ENCODE data around the gene FADS2. TPM values are rescaled to one million over a fixed set of nuclear protein-coding genes. Genes with fewer than 3 reads are reported as not detected.

FADS2 gene
- total RNA-seq, 2 donors from 2014 or later = 5.1 to 10.2 TPM

DNA sequence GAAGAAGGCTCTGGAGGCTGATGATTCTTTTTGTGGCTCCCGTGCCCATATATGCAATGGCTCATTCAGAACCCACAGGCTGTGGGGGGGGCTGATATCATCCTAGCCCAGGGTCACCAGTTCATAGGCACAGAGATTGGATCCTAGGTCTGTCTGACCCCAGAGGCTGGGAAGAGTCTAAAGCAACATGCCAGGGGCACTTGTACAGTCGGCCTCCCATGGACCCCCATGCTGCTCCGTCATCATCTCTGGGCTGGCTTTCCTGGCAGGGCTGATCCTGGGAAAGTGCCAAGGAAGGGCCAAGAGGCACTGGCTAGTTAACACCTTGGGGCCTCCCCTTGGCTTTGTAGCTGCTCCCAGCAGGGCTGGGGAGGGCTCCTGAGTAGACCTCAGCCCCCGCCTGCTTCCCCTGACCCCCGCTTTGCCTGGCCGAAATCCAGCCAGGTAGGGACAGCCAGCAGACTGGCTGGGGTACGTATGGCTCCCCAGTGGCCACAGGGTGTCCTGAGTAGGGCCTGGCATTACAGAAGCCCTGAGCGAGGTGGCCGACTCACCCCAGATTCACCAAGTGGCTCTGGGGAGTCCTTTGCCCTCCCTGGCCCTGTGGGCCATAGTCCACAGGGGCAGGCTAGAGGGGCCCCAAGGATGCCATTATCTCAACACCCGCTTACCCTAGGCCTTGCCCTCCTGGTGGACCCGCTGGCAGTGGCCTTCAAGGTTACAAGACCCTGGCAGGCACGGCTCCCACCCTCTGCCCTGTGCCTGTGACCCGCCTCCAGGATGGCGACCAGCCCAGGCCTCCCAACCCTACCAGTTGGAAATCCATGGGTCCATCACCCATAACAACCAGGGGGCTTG, 40.7 kb downstream of the FADS2 start:
- H3K27ac ChIP-seq = no peak overlapping the region
- H3K4me3 ChIP-seq = no peak overlapping the region
- TF ChIP-seq, protein P1, sequence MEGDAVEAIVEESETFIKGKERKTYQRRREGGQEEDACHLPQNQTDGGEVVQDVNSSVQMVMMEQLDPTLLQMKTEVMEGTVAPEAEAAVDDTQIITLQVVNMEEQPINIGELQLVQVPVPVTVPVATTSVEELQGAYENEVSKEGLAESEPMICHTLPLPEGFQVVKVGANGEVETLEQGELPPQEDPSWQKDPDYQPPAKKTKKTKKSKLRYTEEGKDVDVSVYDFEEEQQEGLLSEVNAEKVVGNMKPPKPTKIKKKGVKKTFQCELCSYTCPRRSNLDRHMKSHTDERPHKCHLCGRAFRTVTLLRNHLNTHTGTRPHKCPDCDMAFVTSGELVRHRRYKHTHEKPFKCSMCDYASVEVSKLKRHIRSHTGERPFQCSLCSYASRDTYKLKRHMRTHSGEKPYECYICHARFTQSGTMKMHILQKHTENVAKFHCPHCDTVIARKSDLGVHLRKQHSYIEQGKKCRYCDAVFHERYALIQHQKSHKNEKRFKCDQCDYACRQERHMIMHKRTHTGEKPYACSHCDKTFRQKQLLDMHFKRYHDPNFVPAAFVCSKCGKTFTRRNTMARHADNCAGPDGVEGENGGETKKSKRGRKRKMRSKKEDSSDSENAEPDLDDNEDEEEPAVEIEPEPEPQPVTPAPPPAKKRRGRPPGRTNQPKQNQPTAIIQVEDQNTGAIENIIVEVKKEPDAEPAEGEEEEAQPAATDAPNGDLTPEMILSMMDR (IDR thresholded peaks at IDR 0.05) = no peak
- no peak for DNase-seq (ENCODE audit: low spot score)
- no peaks in the 10 kb centered on the region for H3K9me3 ChIP-seq
- H3K4me1 ChIP-seq = peaks cover 0 to 29% of the 10 kb centered on the region in 2 donors
- no peaks in the 10 kb centered on the region for H3K36me3 ChIP-seq
- H3K27me3 ChIP-seq = no peaks in the 10 kb centered on the region

DNA sequence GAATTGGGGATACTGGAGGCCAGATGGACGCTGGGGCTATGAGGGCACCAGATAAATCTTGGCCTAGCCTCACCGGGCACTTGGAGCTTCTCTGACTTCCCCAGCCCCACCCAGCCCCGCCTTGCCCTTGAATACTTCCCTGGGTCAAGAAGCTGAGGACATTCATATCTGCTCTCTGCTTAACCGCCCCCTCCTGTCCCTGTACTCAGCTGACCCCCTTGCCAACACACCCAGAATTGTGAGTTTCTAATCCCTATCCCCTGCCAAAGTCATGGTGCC, 41.3 kb downstream of the FADS2 start:
- peaks cover 0 to 34% of the 10 kb centered on the region in 2 donors for H3K4me1 ChIP-seq
- TF ChIP-seq, protein P1 (IDR thresholded peaks at IDR 0.05) = no peak
- no peaks in the 10 kb centered on the region for H3K27me3 ChIP-seq
- no peak for DNase-seq (ENCODE audit: low spot score)
- no peaks in the 10 kb centered on the region for H3K36me3 ChIP-seq
- H3K4me3 ChIP-seq = no peak overlapping the region
- no peaks in the 10 kb centered on the region for H3K9me3 ChIP-seq
- peak overlapping the region in 1 of 2 donors; percentile 9 for H3K27ac ChIP-seq

DNA sequence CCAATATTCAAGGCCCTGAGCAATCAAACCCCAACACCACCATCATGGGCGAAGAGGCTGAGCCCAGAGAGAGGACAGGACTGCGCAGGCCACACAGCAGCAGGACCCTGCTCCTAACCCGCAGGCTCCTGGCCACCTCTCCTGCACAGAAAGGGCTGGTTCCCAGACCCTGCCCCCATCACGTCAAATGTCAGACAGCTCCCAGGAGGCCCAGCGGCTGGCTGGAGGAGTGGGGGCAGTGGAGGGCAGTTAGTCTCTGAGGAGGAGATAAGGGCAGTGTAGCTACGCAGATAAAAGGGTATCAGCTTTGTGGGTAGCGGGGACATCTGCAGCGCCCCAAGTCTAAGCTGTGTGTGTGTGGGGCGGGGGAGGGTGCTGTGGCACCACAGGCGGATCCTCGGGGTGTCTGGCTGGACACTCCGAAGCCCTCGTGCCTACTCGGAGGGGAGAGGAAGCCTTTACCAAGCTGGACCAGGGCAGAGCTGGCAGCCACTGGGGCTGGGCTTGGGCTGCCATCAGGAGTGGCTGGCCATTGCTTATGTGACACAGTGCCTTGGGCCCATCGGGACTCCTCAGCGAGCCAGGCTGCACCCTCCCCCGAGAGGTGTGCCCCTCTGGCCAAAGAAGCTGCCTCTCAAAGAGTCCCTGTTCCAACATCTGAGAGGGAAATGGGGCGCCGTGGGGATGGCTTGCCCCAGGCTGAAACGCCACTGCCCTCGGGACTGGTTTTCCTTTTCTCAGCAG, 41.8 kb downstream of the FADS2 start:
- Histone ChIP-seq H3K4me3 (no peak overlapping the region), H3K4me1 (peaks cover 0 to 39% of the 10 kb centered on the region in 2 donors), H3K9me3 (no peaks in the 10 kb centered on the region), H3K27me3 (no peaks in the 10 kb centered on the region), H3K36me3 (no peaks in the 10 kb centered on the region), H3K27ac (peak overlapping the region in 1 of 2 donors; percentile 9)
- no peak for DNase-seq (ENCODE audit: low spot score)
- TF ChIP-seq, protein P1 (IDR thresholded peaks at IDR 0.05) = no peak

DNA sequence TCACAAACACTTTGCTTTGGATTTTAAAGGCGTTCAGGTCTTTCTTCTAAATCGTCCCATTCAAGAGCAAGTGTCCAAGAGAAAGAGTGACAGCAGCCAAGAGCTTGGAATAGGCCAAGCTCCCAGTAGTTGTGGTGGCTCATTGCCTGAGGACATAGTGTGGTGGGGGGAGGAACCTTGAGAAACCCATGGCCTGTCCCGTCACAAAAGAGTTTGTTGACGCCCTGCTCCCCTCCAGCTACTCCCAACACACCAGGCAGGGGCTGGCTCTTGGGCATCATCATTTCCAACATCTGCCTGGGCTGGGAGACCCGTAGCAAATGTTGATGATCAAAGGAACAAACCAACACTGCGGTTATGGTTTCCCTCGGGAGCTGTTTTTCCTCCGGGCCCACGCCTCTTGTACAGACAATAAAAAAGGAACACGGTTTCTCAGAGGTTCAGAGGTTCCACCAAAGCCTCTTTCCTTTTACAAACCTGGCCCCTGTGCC, 42.5 kb downstream of the FADS2 start:
- TF ChIP-seq, protein P1 (IDR thresholded peaks at IDR 0.05) = no peak
- DNase-seq (ENCODE audit: low spot score) = no peak
- no peak overlapping the region for H3K4me3 ChIP-seq
- H3K27me3 ChIP-seq = no peaks in the 10 kb centered on the region
- peaks cover 0 to 41% of the 10 kb centered on the region in 2 donors for H3K4me1 ChIP-seq
- H3K9me3 ChIP-seq = no peaks in the 10 kb centered on the region
- peak overlapping the region; percentile 47 to 58 for H3K27ac ChIP-seq
- peaks cover 2% of the 10 kb centered on the region for H3K36me3 ChIP-seq

DNA sequence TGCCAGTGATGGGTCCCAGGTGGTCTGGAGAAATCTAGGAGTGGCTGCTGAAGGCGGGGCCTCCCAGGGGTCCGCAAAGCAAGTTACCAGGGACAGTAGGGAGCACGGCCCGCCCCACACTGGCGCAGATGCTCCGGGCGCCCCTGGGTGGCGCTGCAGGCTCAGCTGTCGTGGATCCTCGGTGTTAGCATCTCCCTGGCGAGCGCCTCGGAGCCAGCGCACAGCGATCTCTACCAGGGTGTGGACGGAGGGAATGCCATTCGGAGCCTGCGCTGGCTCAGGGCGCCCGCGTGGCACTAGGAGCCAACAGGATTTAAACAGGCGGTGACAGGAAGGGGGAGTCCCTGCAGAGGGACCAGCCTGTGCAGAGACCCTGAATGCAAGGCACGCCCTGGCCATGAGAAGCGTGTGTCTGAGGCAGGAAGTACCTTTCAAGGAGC, 43.1 kb downstream of the FADS2 start:
- no peaks in the 10 kb centered on the region for H3K27me3 ChIP-seq
- no peak overlapping the region for H3K4me3 ChIP-seq

More for the DNA sequence above, 43.1 kb downstream of the FADS2 start:
- H3K36me3 ChIP-seq = peaks cover 8% of the 10 kb centered on the region
- TF ChIP-seq, protein P1 (IDR thresholded peaks at IDR 0.05) = peak; percentile 95 to 98
- H3K4me1 ChIP-seq = peaks cover 0 to 41% of the 10 kb centered on the region in 2 donors
- no peaks in the 10 kb centered on the region for H3K9me3 ChIP-seq
- DNase-seq (ENCODE audit: low spot score) = peak; percentile 83
- peak overlapping the region; percentile 47 to 58 for H3K27ac ChIP-seq

Data from right atrium auricular region (tissue), 2 donors.